Neural progenitor cell (in vitro differentiated cells): Measurements from ENCODE around the gene ATP4A.

ENCODE experiments used
- EZH2 ChIP-seq: fragments of 200-600 bp; sonication (generic); IDR thresholded peaks from 2 replicates; pipeline ENCODE4 v1.6.1; 2017; ENCODE audit warnings: antibody characterized with exemption, mild to moderate bottlenecking, moderate library complexity
- EZH2phosphoT487 ChIP-seq: fragments of 200-600 bp; sonication (generic); IDR thresholded peaks from 2 replicates; pipeline ENCODE4 v1.6.1; 2017; ENCODE audit warnings: antibody characterized with exemption
- TF ChIP-seq, protein P1 (sequence below): fragments of 200-600 bp; sonication (generic); IDR thresholded peaks from 2 replicates; pipeline ENCODE4 v1.5.1; 2017; ENCODE audit warnings: antibody characterized with exemption, mild to moderate bottlenecking

DNA sequence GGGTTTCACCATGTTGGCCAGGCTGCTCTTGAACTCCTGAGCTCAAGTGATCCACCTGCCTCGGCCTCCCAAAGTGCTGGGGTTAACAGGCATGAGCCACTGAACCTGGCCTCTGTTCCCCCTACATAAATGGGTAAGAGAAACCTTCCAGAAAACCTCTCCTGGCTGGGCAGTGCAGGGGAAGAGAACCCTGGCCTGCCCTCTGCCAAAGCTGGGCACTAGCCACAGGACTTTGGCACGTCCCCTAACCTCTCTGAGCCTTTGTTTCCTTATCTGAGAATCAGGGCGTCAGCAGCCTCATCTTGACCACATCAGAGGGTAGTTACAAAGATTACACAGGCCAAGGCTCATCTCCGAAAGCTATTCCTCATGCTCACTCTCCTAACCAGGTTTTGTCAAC is 37.6 kb downstream of the ATP4A start:
- TF ChIP-seq, protein P1, sequence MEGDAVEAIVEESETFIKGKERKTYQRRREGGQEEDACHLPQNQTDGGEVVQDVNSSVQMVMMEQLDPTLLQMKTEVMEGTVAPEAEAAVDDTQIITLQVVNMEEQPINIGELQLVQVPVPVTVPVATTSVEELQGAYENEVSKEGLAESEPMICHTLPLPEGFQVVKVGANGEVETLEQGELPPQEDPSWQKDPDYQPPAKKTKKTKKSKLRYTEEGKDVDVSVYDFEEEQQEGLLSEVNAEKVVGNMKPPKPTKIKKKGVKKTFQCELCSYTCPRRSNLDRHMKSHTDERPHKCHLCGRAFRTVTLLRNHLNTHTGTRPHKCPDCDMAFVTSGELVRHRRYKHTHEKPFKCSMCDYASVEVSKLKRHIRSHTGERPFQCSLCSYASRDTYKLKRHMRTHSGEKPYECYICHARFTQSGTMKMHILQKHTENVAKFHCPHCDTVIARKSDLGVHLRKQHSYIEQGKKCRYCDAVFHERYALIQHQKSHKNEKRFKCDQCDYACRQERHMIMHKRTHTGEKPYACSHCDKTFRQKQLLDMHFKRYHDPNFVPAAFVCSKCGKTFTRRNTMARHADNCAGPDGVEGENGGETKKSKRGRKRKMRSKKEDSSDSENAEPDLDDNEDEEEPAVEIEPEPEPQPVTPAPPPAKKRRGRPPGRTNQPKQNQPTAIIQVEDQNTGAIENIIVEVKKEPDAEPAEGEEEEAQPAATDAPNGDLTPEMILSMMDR, result no peak
- no peak for TF ChIP-seq EZH2phosphoT487
- TF ChIP-seq EZH2, result no peak
